ENCODE measurements around the gene RXRA. TPM values are rescaled to one million over a fixed set of nuclear protein-coding genes. Genes with fewer than 3 reads are reported as not detected.

The RXRA gene
- total RNA-seq, 4 donors from 2014 or later: 53.3 to 87.8 (median 69.6) TPM

GRCh38 chr9:134335486-134336220 is 9.4 kb downstream of the RXRA start:
- ATAC-seq (ENCODE audit: low FRiP score) (no peak), DNase-seq (ENCODE audit: low spot score) (no peak)
- no peak for TF ChIP-seq CTCF (IDR thresholded peaks at IDR 0.05)

GRCh38 chr9:134336228-134336627 is 10.0 kb downstream of the RXRA start:
- TF ChIP-seq CTCF (IDR thresholded peaks at IDR 0.05): no peak
- no peak for DNase-seq (ENCODE audit: low spot score)
- ATAC-seq (ENCODE audit: low FRiP score): no peak

- DNase-seq (ENCODE audit: low spot score): no peak
- no peak for TF ChIP-seq CTCF (IDR thresholded peaks at IDR 0.05)
- ATAC-seq (ENCODE audit: low FRiP score): no peak
These were observed 10.7 kb downstream of the RXRA start for GRCh38 chr9:134336924-134337323.

- no peak for TF ChIP-seq CTCF (IDR thresholded peaks at IDR 0.05)
- DNase-seq (ENCODE audit: low spot score) (no peak), ATAC-seq (ENCODE audit: low FRiP score) (no peak)
These were observed 11.2 kb downstream of the RXRA start for GRCh38 chr9:134337469-134337868.

- ATAC-seq (ENCODE audit: low FRiP score): no peak
- TF ChIP-seq CTCF (IDR thresholded peaks at IDR 0.05): no peak
- no peak for DNase-seq (ENCODE audit: low spot score)
These were observed 12.3 kb downstream of the RXRA start for GRCh38 chr9:134338394-134339182.

- no peak for TF ChIP-seq CTCF (IDR thresholded peaks at IDR 0.05)
- DNase-seq (ENCODE audit: low spot score): no peak
- ATAC-seq (ENCODE audit: low FRiP score): no peak
These were observed 13.0 kb downstream of the RXRA start for GRCh38 chr9:134339183-134339806.
